GM19193 (cell line): ENCODE data around the gene LRP11.

Experiments used
- POLR2A ChIP-seq: IDR thresholded peaks from 4 replicates; pipeline ENCODE4 v1.6.1; 2011; ENCODE audit not compliant: insufficient read depth, insufficient read length; ENCODE audit errors: extremely low read depth

LRP11 gene

DNA sequence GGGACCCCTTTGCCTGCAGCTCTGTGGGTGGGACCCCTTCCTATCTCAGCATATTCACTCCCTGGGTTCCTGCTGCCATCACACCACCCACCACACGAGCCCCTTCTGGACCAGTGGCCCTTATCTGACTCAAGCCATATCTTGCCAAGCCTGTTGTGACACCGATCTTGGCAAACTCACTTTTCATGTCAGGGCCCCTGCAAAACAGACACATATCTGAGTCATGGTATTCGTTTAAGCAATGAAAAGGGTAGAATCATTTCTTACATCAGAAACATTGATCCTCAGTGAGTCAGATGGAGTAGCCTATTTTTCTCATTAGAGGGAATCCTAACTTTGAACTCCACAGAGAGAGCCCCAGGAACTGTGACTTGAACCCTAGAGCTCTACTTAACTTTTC lies 23.2 kb upstream of the LRP11 start:
- no peak for TF ChIP-seq POLR2A

DNA sequence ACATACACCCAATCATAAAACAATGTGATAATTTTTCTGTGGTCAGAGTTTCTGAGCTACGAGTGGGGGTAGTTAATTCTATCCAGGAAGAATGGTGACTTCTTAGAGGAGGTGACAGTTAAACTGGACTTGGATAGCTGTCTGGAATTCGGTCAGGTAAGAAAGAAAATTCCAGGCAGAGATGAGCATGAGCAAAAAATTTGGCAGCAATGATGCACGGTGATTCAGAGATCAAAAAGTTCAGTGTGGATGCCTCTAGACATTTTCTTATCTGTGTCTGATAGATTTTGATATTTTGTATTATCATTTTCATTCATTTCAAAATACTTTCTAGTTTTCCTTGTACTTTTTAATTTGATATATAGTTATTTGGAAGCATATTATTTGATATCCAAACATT lies 21.7 kb upstream of the LRP11 start:
- TF ChIP-seq POLR2A = no peak

DNA sequence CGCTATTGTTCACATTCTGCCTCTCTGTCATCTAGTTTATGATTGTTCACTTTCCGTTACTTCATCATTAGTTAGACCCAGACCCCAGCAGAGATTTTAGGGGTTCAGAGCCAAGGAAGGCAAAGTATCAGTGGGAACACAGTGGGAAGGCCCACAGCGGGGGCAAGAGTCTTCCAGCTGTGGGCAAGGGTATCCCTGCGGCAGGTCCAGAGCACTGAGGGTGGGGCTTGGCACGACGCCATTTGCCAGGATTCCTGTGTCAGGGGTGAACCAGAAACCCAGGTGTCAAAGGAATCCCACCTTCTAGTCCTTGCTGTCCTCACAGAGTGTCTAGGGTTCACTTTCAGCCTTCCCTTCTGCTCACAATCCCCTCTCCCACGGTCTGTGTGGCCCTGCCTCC lies 20.5 kb upstream of the LRP11 start:
- TF ChIP-seq POLR2A = no peak

- no peak for TF ChIP-seq POLR2A
Observed at GRCh38 chr6:149884215-149884614, 20.1 kb upstream of the LRP11 start.

DNA sequence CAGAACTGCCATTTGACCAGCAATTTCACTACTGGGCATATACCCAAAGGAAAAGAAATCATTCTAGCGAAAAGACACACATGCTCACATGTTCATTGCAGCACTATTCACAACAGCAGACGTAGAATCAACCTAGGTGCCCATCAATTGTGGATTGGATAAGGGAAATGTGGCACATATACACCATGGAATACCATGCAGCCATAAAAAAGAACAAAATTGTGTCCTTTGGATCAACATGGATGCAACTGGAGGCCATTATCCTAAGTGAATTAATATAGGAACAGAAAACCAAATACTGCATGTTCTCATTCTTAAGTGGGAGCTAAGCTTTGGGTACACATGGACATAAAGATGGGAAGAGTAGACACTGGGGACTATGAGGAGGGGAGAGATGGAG lies 17.7 kb upstream of the LRP11 start:
- no peak for TF ChIP-seq POLR2A

DNA sequence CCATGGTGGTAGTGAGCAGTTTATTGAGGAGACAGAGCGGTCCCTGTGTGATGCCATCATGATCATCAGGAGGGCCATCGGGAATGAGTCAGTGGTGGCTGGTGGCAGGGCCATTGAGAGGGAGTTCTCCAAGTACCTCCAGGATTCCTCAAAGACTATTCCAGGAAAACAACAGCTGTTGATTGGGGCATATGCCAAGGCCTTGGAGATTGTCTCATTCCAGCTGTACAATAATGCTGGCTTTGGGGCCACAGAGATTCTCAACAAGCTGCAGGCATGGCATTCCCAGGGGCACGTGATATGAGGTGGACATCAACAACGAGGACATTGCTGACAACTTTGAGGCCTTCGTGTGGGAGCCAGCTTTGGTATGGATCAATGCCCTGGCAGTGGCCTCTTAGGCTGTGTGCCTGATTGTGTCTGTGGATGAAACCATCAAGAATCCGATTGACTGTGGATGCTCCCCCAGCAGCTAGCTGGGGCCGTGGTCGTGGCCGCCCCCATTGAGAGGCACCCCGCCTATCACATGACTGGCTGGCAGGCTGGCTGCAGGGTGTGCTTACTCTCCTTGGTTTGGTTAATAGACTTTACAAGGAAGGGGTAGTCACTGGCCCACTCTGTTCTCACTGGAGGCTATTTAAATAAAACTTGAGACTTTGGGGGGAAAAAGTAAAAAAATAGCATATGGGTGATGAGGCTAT lies 17.1 kb upstream of the LRP11 start:
- no peak for TF ChIP-seq POLR2A

- no peak for TF ChIP-seq POLR2A
Observed at GRCh38 chr6:149877659-149878058, 13.5 kb upstream of the LRP11 start.

DNA sequence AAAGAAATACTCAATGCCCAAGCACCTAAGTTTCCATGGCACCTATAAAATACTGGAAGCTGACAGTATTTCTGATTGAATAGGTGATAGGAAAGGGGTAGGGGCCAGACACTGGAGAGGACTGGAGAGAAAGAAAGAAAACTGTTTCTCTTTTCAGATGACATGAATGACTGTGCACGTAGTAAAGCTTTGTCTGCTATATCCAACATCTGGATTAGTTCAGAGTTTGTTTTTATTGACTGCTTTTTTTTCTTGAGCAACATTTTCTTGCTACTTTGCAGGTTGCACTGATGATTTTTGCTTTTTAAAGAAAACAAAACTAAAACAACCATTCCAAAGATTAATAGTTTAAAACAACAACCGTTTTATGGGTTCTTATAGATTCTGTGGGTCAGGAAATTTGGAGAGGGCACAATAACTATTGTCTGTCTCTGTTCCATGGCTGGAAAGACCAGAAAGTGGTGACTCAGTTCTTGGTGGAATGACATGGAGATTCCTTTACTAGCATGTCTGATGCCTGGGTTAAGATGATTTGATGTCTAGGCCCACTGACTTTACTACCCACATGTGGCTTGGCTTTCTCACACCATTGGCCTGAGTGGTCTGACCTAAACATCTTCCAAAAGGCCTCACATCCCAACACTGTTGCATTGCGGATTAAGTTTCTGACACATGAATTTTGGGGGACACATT lies 12.2 kb upstream of the LRP11 start:
- TF ChIP-seq POLR2A = no peak

GRCh38 chr6:149872233-149872632 lies 8.1 kb upstream of the LRP11 start:
- TF ChIP-seq POLR2A = no peak

DNA sequence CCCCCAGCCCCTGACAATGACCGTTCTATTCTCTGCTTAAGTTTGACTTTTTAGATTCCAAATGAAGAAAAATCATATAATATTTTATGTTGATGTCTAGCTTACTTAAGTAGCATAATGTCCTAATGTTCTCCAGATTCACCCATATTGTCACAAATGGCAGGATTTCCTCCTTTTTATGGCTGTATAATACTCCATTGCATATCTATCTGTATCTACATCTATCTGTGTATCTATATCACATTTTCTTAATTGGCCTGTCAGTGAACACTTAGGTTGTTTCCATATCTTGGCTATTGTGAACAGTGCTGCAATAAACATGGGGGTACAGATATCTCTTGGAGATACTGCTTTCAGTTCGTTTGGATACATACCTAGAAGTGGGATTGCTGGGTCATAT lies 7.0 kb upstream of the LRP11 start:
- TF ChIP-seq POLR2A = no peak

- no peak for TF ChIP-seq POLR2A
Observed at GRCh38 chr6:149869275-149869892, 5.2 kb upstream of the LRP11 start.

DNA sequence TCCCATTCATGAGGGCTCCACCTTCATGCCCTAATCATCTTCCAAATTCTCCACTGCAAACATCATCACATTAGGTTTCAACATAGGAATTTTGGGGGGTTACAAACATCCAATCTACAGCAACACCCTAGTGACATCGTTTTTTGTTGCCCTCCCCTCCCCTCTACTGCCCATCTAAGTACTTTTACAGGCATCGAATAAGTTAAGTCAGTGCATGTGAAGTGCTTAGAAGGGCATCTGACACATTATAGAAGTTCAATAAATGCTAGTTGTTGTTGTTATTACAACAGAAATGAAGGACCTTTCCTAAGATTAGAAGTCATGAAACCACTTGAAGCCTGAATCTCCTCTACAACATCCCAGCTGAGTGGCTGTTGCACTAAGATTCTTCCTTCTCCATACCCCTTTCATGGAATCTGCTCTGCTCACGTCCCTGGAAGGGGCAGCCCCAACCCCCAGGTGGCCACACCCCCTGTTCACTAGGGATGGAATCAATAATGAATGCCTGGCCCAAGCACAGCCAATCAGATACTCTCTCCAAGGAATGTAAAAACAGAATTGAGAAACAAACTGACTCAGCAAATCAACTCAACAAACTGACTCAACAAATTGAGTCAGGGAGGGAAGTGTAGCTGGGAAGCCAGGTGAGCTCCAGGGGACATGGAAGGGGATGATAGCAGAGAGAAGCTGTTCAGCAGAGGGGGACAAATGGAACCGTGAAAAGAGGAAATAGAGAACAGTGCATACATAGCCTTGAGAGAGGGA lies 3.9 kb upstream of the LRP11 start:
- TF ChIP-seq POLR2A = no peak

- TF ChIP-seq POLR2A = no peak
Observed at GRCh38 chr6:149864578-149865535, 698 bp upstream of the LRP11 start.
